NCI-H2196 (cell line): Measurements from ENCODE around the gene TMCO2.
A peak's percentile ranks its signal among the peaks of the same experiment; 100 is the strongest.
"Not testable (repeated sequence)": the region's sequence is repeated elsewhere in the genome, so short reads cannot be mapped to it uniquely, and the experiment has no call there.

Experiments used
- DNase-seq: peaks from one replicate; lab custom pipeline; 2025; ENCODE audit not compliant: unreplicated experiment; lab: John Stamatoyannopoulos, UW

Gene TMCO2

DNA sequence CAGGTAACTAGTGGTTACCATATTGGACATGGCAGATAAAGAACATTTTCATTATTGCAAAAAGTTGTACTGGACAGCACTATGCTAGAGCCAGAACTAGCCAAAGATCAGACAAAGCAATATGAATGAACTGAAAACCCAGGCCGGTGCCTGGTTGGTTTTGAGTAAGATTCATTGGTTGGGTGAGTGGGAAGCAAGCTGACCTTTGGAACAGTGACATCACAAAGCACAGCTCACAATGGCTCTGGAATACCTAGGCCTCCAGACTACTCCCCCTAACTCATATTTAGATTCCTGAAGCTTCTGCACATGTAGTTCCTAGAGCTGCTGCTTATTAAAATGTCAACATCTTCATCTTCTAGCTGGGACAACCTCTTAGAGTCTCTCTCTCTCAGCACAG is at the start of gene TMCO2:
Gene TMCO2, plus strand, starts transcription at position 283 of the 400 bp plus-strand sequence. Its CDS starts 57 bp downstream, at position 340.
- no peak for DNase-seq

DNA sequence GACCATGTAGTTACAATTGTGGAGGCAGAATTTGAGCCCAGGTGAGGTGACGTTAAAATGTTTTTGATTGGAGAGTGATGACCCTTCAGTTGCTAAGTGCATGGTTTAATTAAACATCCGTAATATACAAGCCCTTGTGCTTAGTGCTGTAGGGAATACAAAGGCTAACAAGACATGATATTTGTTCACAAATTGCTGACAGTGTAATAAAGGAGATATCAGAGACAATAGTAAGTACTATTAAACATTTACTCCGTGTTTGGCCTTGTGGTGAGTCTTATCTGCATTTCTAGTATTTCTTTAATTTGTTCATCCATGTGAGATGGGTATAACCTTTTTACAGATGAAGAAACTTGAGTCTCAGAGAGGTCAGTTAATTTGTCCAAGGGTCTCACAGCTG is 48.6 kb upstream of the TMCO2 start:
- peak; percentile 20 for DNase-seq

- DNase-seq, result no peak
Observed at GRCh38 chr1:40204856-40205255, 42.9 kb upstream of the TMCO2 start.

- no peak for DNase-seq
Observed at GRCh38 chr1:40210511-40211204, 37.1 kb upstream of the TMCO2 start.

DNA sequence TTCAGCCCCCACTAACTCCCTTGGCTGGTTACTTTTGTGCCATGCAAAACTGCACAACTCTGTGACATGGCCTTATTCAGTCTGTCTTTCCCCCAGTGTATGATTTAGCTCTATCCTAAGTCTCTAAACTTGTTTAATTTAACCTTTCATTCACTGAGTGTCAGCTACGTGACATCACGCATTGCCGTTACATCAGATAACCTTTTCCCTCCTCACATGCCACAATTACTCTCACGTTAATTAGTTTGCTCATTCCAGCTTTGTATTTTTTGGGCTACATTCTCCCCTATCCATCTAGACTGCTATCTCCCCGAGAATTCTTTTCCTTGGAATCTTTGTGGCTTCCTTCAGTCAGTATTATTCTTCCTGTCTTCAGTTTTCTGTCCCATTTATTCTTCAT is 29.4 kb upstream of the TMCO2 start:
- no peak for DNase-seq

- DNase-seq, result not testable (repeated sequence)
Observed at GRCh38 chr1:40221471-40221905, 26.2 kb upstream of the TMCO2 start.

- DNase-seq, result no peak
Observed at GRCh38 chr1:40221977-40222772, 25.6 kb upstream of the TMCO2 start.

DNA sequence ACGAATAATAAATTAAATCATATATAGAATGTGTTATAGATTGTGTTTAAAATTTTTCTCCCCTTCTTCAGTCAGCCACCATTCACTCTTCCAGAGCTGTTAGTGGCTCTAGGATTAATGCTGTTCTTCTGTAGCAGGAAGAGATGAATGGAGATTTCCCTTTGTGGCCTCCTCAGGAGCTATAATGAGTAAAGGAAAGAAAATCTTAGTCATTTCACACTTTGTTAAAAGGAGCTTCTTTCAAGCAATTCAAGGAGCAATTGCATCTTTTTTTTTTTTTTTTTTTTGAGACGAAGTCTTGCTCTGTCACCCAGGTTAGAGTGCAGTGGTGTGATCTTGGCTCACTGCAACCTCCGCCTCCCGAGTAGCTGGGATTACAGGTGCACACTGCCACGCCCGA is 23.7 kb upstream of the TMCO2 start:
- no peak for DNase-seq

GRCh38 chr1:40226192-40226591 is 21.5 kb upstream of the TMCO2 start:
- no peak for DNase-seq

DNA sequence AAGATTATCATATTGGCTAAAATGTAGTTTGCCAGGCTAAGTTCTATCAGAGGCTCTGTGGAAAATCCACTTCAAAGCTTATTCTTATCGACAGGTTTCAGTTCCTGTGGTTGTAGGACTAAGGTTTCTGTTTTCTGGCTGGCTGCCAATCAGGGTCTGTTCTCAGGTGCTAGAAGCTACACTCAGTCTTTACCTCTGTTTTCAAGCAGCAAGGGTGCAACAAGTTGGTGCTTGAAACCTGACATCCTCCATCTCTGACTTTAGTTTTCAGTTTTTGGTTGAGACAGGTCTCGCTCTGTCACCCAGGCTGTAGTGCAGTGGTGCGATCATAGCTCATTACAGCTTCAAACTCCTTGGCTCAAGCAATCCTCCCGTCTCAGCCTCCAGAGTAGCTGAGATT is 15.3 kb upstream of the TMCO2 start:
- DNase-seq, result no peak

GRCh38 chr1:40239626-40240025 is 8.1 kb upstream of the TMCO2 start:
- no peak for DNase-seq

DNA sequence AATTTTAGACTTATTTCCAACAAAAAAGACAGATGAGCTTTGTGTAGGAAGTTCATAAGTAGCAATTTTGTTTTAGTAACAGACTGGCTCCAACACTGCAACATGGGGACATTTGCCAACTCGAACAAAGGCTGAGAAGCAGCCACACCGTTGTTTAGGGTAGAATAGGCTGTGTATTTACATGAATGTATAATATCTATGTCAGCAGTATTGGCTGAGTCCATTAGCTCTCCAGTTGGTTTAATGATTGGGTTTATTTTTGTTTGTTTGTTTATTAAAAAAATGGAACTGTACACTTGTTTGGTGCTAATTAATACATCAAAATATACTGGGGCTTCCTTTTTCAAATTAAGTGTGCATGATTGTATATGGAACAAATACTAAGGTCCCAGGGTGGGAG is 7.3 kb upstream of the TMCO2 start:
- DNase-seq, result no peak

DNA sequence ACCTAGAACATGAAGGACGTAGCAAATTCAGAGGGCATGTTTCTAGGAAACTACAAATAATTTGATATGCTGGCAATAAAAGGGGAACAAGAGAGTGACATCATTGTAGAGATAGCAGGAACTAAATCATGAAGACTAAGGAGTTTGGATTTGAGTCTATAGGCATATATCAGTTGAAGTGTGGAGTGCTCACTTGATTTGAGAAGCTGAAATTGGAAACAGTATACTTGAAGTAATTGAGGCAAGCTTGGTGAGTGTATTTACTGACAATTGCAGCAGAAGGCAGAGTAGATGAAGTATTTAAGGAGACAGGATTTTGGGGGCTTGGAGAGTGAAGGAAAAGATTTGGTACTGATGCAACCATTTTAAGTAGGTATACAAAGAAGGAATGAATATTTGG is 6.4 kb upstream of the TMCO2 start:
- no peak for DNase-seq

- no peak for DNase-seq
Observed at GRCh38 chr1:40243351-40243750, 4.4 kb upstream of the TMCO2 start.

GRCh38 chr1:40244138-40244744 is 3.5 kb upstream of the TMCO2 start:
- no peak for DNase-seq

DNA sequence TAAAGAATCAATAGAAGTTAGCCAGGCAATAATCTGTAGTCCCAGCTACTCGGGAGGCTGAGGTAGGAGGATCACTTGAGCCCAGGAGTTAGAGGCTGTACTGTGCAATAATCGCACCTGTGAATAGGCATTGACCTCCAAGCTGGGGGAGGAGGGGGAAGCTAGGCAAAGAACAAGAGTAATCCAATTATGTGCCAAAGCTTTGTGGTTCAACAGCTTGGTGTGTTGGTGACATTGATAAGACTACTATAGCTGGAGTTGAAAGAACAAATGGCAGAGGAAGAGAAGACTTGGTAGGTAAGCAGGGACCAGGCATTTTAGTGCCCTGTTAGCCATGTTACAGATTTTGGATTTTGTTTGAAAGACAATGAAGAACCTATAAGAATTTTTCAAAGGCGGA is 2.1 kb upstream of the TMCO2 start:
- no peak for DNase-seq

GRCh38 chr1:40248412-40248811 is 675 bp downstream of the TMCO2 start:
- no peak for DNase-seq

DNA sequence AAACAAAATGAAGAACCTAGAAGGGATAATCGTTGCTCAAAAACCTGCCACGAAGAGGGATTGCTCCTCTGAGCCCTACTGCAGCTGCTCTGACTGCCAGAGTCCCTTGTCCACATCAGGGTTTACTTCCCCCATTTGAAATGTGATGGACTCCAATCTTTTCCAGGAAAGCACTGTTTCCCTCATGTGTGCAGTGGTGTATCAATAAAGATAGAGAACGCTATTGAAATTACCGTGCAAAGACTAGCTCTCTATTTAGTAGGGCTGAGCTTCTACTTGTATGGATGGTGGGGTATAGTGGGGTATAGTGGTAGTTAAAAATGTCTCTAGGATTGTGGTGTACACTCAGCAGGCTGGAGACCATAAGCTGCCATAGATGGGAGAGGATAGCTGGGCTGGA is 3.7 kb downstream of the TMCO2 start:
- no peak for DNase-seq

DNA sequence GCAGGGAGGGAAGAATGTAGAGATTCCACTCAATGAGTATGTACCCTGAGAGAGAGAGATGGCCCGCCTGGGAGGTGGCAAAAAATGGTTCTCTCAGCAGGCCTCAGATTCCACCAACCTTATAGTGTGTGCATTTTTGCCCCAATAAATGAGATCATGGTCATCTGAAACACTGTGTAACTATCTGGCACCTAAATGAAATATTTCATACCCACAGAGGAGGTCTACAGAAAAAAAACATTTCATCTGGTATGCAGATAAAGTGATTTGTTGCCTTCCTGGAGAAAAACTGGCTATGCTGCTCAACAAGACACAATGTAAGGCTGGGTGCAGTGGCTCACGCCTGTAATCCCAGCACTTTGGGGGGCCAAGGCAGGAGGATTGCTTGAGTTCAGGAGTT is 4.9 kb downstream of the TMCO2 start:
- no peak for DNase-seq

GRCh38 chr1:40255231-40255630 is 7.5 kb downstream of the TMCO2 start:
- no peak for DNase-seq

GRCh38 chr1:40256401-40257084 is 8.8 kb downstream of the TMCO2 start:
- DNase-seq, result no peak

- peak; percentile 57 for DNase-seq
Observed at GRCh38 chr1:40257313-40257687, 9.6 kb downstream of the TMCO2 start.
